GM12878 (cell line): Measurements from ENCODE around the gene FN3K. TPM values are rescaled to one million over a fixed set of nuclear protein-coding genes. Genes with fewer than 3 reads are reported as not detected.

Experiments used
- ATAC-seq: fragments of 200-7000 bp; cut with Tn5 transposase; 3 replicates; pipeline ENCODE4 v1.9.1; 2020; ENCODE audit warnings: mild to moderate bottlenecking, moderate library complexity
- BruUV-seq: library from RNA; stranded (reverse); fragments of 400-500 nt; replicated peaks from 2 replicates; lab custom pipeline; 2021; lab: Mats Ljungman, UMichigan
- CTCF ChIA-PET: fragments of 300-600 bp; sonication (Branson Sonifier 250); formaldehyde crosslinking; extraction: SDS; loops from one replicate; lab custom pipeline; 2021; ENCODE audit warnings: inconsistent platforms; lab: Yijun Ruan, JAX
- POLR2A ChIA-PET: fragments of 350-600 bp; formaldehyde crosslinking; extraction: SDS; loops from one replicate; lab custom pipeline; 2021; ENCODE audit warnings: inconsistent platforms; lab: Charles Lee
- RAD21 ChIA-PET: fragments of 300-600 bp; sonication (Branson Sonifier 250); formaldehyde crosslinking; loops from one replicate; lab custom pipeline; 2023; ENCODE audit warnings: antibody characterized with exemption; ENCODE audit not compliant: unreplicated experiment; lab: Charles Lee
- SMC1A ChIA-PET: fragments of 300-600 bp; sonication (Branson Sonifier 250); formaldehyde crosslinking; loops from one replicate; lab custom pipeline; 2023; ENCODE audit not compliant: unreplicated experiment, uncharacterized antibody; lab: Charles Lee
- DNase-seq: peaks from one replicate; pipeline ENCODE4 v3.0.0-alpha.2; 2011; ENCODE audit warnings: low read depth, low spot score
- FAIRE-seq: peaks from 3 replicates; lab custom pipeline; 2011; peaks lifted over from hg19 to GRCh38; lab: Jason Lieb, UNC
- H2AFZ ChIP-seq: 2 replicates; pipeline ENCODE4 v1.6.0; 2011; ENCODE audit warnings: low read depth, low read length, control low read depth; ENCODE audit not compliant: control insufficient read depth
- H3K27ac ChIP-seq: 2 replicates; pipeline ENCODE4 v1.5.1; 2011; ENCODE audit warnings: control low read depth; ENCODE audit not compliant: control insufficient read depth, insufficient read depth
- H3K27me3 ChIP-seq, 2 experiments: replicated peaks in 1 of 2; 2 replicates each; pipeline versions ENCODE4 v1.6.0 to v1.6.1; 2011; ENCODE audit warnings: low read length in 1 of 2; ENCODE audit not compliant: control insufficient read depth in 2 of 2, insufficient read depth in 2 of 2
- H3K36me3 ChIP-seq, 2 experiments: 2 replicates each; pipeline ENCODE4 v1.5.1; 2011; ENCODE audit warnings: low read length in 1 of 2; ENCODE audit not compliant: control insufficient read depth in 2 of 2, insufficient read depth in 2 of 2
- H3K4me1 ChIP-seq: 2 replicates; pipeline ENCODE4 v1.6.1; 2011; ENCODE audit warnings: mild to moderate bottlenecking, low read length, moderate library complexity, mixed read lengths; ENCODE audit not compliant: control insufficient read depth, insufficient read depth
- H3K4me2 ChIP-seq: 2 replicates; pipeline ENCODE4 v1.6.0; 2011; ENCODE audit warnings: control low read depth; ENCODE audit not compliant: control insufficient read depth, insufficient read depth
- H3K4me3 ChIP-seq: fragments of 200-600 bp; sonication (generic); 2 replicates; pipeline ENCODE4 v1.5.1; 2016
- H3K79me2 ChIP-seq: 2 replicates; pipeline ENCODE4 v1.6.0; 2011; ENCODE audit warnings: low read length; ENCODE audit not compliant: control insufficient read depth, insufficient read depth
- H3K9ac ChIP-seq: 2 replicates; pipeline ENCODE4 v1.8.0; 2011; ENCODE audit warnings: low read length, control low read depth, mixed read lengths; ENCODE audit not compliant: control insufficient read depth, insufficient read depth
- H3K9me3 ChIP-seq: replicated peaks from 3 replicates; pipeline ENCODE4 v1.5.1; 2011; ENCODE audit warnings: mild to moderate bottlenecking, low read length; ENCODE audit not compliant: control insufficient read depth, insufficient read depth
- H4K20me1 ChIP-seq: 2 replicates; pipeline ENCODE4 v1.6.0; 2011; ENCODE audit not compliant: control insufficient read depth, insufficient read depth
- BMI1 ChIP-seq: fragments of 450-650 bp; IDR thresholded peaks from 2 replicates; pipeline ENCODE4 v1.6.1; 2016; ENCODE audit warnings: mild to moderate bottlenecking, moderate library complexity, borderline replicate concordance
- FOS ChIP-seq: IDR thresholded peaks from 3 replicates; pipeline ENCODE4 v1.6.1; 2011; ENCODE audit warnings: borderline replicate concordance; ENCODE audit not compliant: insufficient read length; ENCODE audit errors: extremely low read depth
- MEF2A ChIP-seq: IDR thresholded peaks from 2 replicates; pipeline ENCODE4 v1.6.1; 2011; ENCODE audit warnings: low read depth, mild to moderate bottlenecking, low read length, moderate library complexity; ENCODE audit not compliant: insufficient read depth
- PAX8 ChIP-seq: fragments of 450-650 bp; IDR thresholded peaks from 2 replicates; pipeline ENCODE4 v1.6.1; 2017; ENCODE audit warnings: mild to moderate bottlenecking, moderate library complexity
- RUNX3 ChIP-seq: IDR thresholded peaks from 2 replicates; pipeline ENCODE4 v1.6.1; 2012; ENCODE audit warnings: low read length, inconsistent platforms
- SIX5 ChIP-seq: IDR thresholded peaks from 2 replicates; pipeline ENCODE4 v1.6.1; 2011; ENCODE audit warnings: mild to moderate bottlenecking, low read depth, low read length, moderate library complexity; ENCODE audit not compliant: severe bottlenecking
- STAT1 ChIP-seq: fragments of 450-650 bp; conservative IDR thresholded peaks from 2 replicates; pipeline ENCODE4 v1.6.1; 2014; ENCODE audit warnings: antibody characterized with exemption, mild to moderate bottlenecking
- YY1 ChIP-seq: IDR thresholded peaks from 2 replicates; pipeline ENCODE4 v1.6.1; 2011; ENCODE audit warnings: low read depth, mild to moderate bottlenecking, low read length
- WGBS: methylation state at CpG from one replicate; pipeline ENCODE4 v1.1.6; 2016; ENCODE audit warnings: low lambda C conversion rate; ENCODE audit not compliant: insufficient replicate concordance, insufficient coverage; ENCODE audit errors: missing lambda C conversion rate; 5-methylcytosine and 5-hydroxymethylcytosine counted together
- in situ Hi-C: fragments of 300-500 bp; cut with MboI; formaldehyde crosslinking; loops from 9 replicates; pipeline ENCODE4 v1.14.3; 2018; ENCODE audit warnings: mixed read lengths
- intact Hi-C: fragments of 100-400 bp; cut with micrococcal nuclease; formaldehyde crosslinking; loops from one replicate; pipeline ENCODE4 v1.14.2; 2022; ENCODE audit not compliant: unreplicated experiment
- polyA plus RNA-seq, 11 experiments: library from polyadenylated mRNA; depleted of rRNA in 4 of 11; unstranded in 6 of 11; stranded (reverse) in 5 of 11; fragments of >200 nt; fragmentation: Nextera tagmentation in 4 of 11; fragmentation: Illumina TruSeq in 1 of 11; extraction: Ambion mirVana in 4 of 11; extraction: Trizol in 1 of 11; gene quantifications; 1 replicate in 1 of 11; 2 replicates in 10 of 11; pipeline versions ENCODE4 v1.2.1 to v1.2.3, GENCODE V29; 2011 to 2016; ENCODE audit warnings: inconsistent platforms in 2 of 11, missing spikeins in 2 of 11, low read depth in 1 of 11
- total RNA-seq, 4 experiments: library from RNA; depleted of rRNA in 3 of 4; stranded (reverse); fragments of >200 nt in 3 of 4; fragmentation: Illumina TruSeq in 1 of 4; extraction: Trizol in 1 of 4; gene quantifications; 2 replicates each; pipeline versions ENCODE4 v1.2.1 to v1.2.3, GENCODE V29; 2013 to 2021

The FN3K gene
- total and polyA plus RNA-seq, 10 of the 15 experiments (the other 5 are each of a cell fraction or from before 2014, with no cell fraction given): 0.08 to 0.51 (median 0.17) TPM; not detected in 7

GRCh38 chr17:82726427-82726826 is 9.0 kb upstream of the FN3K start:
- Histone ChIP-seq H3K27me3 (no peaks in the 10 kb centered on the region), H3K4me1 (no peaks in the 10 kb centered on the region), H3K9ac (no peak overlapping the region), H2AFZ (no peak overlapping the region), H3K9me3 (no peaks in the 10 kb centered on the region; the same call in 2 of the 3 replicates), H3K36me3 (peaks cover 4 to 9% of the 10 kb centered on the region in 2 experiments; a peak in 3 of 4 replicates), H3K79me2 (no peaks in the 10 kb centered on the region), H3K4me3 (no peak overlapping the region), H3K27ac (no peak overlapping the region), H3K4me2 (no peak overlapping the region), H4K20me1 (no peaks in the 10 kb centered on the region)
- WGBS: 99% methylated on average over 10 of the region's 10 CpGs
- ATAC-seq: no peak
- no TSS peak for BruUV-seq
- ChIA-PET CTCF (no interaction called here), POLR2A (no interaction called here), RAD21 (no interaction called here), SMC1A (interaction anchor here (1.1 kb wide), 1 partner anchor 39 kb away, joined by 3 read pairs; no protein-coding TSS in a partner anchor)
- no peak for TF ChIP-seq PAX8
- TF ChIP-seq FOS: no peak
- TF ChIP-seq BMI1: no peak
- no peak for TF ChIP-seq SIX5
- TF ChIP-seq MEF2A: no peak
- TF ChIP-seq STAT1: no peak
- TF ChIP-seq YY1: no peak
- TF ChIP-seq RUNX3: no peak
- in situ Hi-C loops (no loop called here), intact Hi-C loops (no loop called here)
- no peak for DNase-seq
- FAIRE-seq: no peak
